ENCODE data around the gene RALGPS1. TPM values are rescaled to one million over a fixed set of nuclear protein-coding genes. Genes with fewer than 3 reads are reported as not detected.

RALGPS1 gene
- polyA plus RNA-seq, 1 of the 3 experiments (the other 2 are of a cell fraction): 3.9 TPM

GRCh38 chr9:127136081-127136879 lies 221.7 kb downstream of the RALGPS1 start:
- no peak overlapping the region for H3K4me3 ChIP-seq (ENCODE audit: low read depth in 2 of 2, low read length in 1 of 2)
- 89% methylated on average over 7 of the region's 8 CpGs for WGBS (ENCODE audit: low lambda C conversion rate)
- H3K27me3 ChIP-seq (ENCODE audit: insufficient read depth): no peaks in the 10 kb centered on the region
- H3K36me3 ChIP-seq (replicated peaks in 1 of 2; ENCODE audit: control insufficient read depth in 1 of 2, insufficient read depth in 2 of 2, low read length in 1 of 2): no peaks in the 10 kb centered on the region
- no peaks in the 10 kb centered on the region for H4K20me1 ChIP-seq (ENCODE audit: insufficient read depth)
- no peak overlapping the region for H3K27ac ChIP-seq (ENCODE audit: low read depth in 2 of 2, low read length in 1 of 2)
- DNase-seq: no peak
- no peak overlapping the region for H3K4me2 ChIP-seq
- TF ChIP-seq ZBTB33 (IDR thresholded peaks at IDR 0.05; ENCODE audit: borderline replicate concordance, low read depth) (no peak), PBX3 (IDR thresholded peaks at IDR 0.05) (no peak), RAD21 (IDR thresholded peaks at IDR 0.05; ENCODE audit: low read length) (no peak), REST (IDR thresholded peaks at IDR 0.05; ENCODE audit: low read depth, low read length) (no peak), YY1 (IDR thresholded peaks at IDR 0.05; ENCODE audit: low read depth) (no peak), CHD2 (IDR thresholded peaks at IDR 0.05; ENCODE audit: low read length, partially characterized antibody) (no peak), EZH2phosphoT487 (IDR thresholded peaks at IDR 0.05; ENCODE audit: borderline replicate concordance, low read depth) (no peak), ELF1 (IDR thresholded peaks at IDR 0.05) (no peak), FOXJ3 (CRISPR knock-in tag; IDR thresholded peaks at IDR 0.05) (no peak), USF1 (IDR thresholded peaks at IDR 0.05; ENCODE audit: borderline replicate concordance, low read depth) (no peak), USF2 (IDR thresholded peaks at IDR 0.05; ENCODE audit: borderline replicate concordance, low read depth, low read length) (no peak), MXI1 (IDR thresholded peaks at IDR 0.05; ENCODE audit: low read depth, low read length) (no peak), POLR2AphosphoS5 (IDR thresholded peaks at IDR 0.05; ENCODE audit: low read depth, low read length) (no peak), JUND (IDR thresholded peaks at IDR 0.05) (no peak), EP300 (IDR thresholded peaks at IDR 0.05; ENCODE audit: borderline replicate concordance in 1 of 2, low read depth in 1 of 2, low read length in 1 of 2) (no peak), TEAD4 (IDR thresholded peaks at IDR 0.05; ENCODE audit: borderline replicate concordance, insufficient read depth) (no peak), TAF1 (IDR thresholded peaks at IDR 0.05; ENCODE audit: borderline replicate concordance, low read depth, low read length) (no peak), MEF2A (IDR thresholded peaks at IDR 0.05; ENCODE audit: borderline replicate concordance, low read depth) (no peak)
- POLR2A ChIA-PET: no interaction called here
- no peak overlapping the region for H2AFZ ChIP-seq (ENCODE audit: low read depth)
- no peaks in the 10 kb centered on the region for H3K9me2 ChIP-seq
- H3K9me3 ChIP-seq: no peaks in the 10 kb centered on the region
- H3F3A ChIP-seq (replicated peaks; ENCODE audit: insufficient read depth): no peaks in the 10 kb centered on the region
- no peak overlapping the region for H3K9ac ChIP-seq
- no peaks in the 10 kb centered on the region for H3K79me2 ChIP-seq (ENCODE audit: insufficient read depth)
- H3K4me1 ChIP-seq (ENCODE audit: control insufficient read depth in 1 of 2, insufficient read depth in 2 of 2, low read depth in 1 of 2, low read length in 1 of 2): peaks cover 12 to 21% of the 10 kb centered on the region in 2 experiments; a peak in 3 of 4 replicates
- CTCF ChIA-PET: interaction anchor here (0.7 to 0.8 kb wide), 2 partner anchors 9 to 171 kb away, joined by 4 to 5 read pairs; no protein-coding TSS in a partner anchor
